Sigmoid colon (tissue), 3 donors: ENCODE results near the gene TSPAN16.

Experiments used
- POLR2A ChIP-seq, 2 donors: fragments of 450-650 bp; IDR thresholded peaks; one replicate each; pipeline ENCODE4 v1.6.1; 2016; ENCODE audit warnings: antibody characterized with exemption in 2 of 2, mild to moderate bottlenecking in 2 of 2, moderate library complexity in 2 of 2
- TF ChIP-seq, protein P1 (sequence below), 4 experiments: fragments of 450-650 bp in 3 of 4; fragments of 200-600 bp in 1 of 4; IDR thresholded peaks; one replicate each; pipeline ENCODE4 v1.5.1; 2016 to 2019; ENCODE audit warnings: antibody characterized with exemption in 4 of 4, mild to moderate bottlenecking in 3 of 4, moderate library complexity in 2 of 4

DNA sequence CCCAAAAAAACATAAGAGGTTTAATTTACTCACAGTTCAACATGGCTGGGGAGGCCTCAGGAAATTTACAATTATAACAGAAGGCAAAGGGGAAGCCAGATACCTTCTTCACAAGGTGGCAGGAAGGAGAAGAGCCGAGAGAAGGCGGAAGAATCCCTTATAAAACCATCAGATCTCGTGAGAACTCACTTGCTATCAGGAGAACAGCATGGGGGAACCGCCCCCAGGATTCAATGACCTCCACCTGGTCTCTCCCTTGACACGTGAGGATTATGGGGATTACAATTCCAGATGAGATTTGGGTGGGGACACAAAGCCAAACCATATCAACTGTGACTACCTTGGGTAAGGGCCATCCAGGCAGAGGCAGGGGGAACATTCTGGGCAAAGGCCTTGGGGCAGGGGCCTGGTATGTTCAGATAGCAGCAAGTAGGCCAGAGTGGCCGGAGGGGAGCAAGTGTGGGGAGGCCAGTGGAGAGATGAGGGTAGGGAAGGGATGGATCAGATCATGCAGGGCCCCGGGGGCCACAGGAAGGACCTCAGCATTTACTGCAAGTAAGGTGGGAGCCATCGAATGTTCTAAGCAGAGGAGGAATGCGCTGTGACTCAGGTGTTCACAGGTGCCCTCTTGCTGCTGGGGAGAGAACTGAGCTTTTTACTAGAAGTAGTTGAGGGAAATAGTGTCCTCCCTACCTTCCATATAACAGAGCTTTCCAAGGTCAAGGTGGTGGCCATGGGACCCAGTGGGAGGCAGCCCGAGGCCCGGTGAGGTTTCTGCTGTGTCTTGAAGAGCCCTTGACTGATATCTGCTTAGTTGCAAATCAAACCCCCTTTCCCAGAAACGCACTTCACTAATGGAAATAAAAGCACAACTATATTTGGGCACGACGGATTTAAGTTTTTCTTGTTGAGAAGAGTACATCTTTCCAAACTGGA is 25.5 kb downstream of the TSPAN16 start:
- TF ChIP-seq, protein P1, sequence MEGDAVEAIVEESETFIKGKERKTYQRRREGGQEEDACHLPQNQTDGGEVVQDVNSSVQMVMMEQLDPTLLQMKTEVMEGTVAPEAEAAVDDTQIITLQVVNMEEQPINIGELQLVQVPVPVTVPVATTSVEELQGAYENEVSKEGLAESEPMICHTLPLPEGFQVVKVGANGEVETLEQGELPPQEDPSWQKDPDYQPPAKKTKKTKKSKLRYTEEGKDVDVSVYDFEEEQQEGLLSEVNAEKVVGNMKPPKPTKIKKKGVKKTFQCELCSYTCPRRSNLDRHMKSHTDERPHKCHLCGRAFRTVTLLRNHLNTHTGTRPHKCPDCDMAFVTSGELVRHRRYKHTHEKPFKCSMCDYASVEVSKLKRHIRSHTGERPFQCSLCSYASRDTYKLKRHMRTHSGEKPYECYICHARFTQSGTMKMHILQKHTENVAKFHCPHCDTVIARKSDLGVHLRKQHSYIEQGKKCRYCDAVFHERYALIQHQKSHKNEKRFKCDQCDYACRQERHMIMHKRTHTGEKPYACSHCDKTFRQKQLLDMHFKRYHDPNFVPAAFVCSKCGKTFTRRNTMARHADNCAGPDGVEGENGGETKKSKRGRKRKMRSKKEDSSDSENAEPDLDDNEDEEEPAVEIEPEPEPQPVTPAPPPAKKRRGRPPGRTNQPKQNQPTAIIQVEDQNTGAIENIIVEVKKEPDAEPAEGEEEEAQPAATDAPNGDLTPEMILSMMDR (IDR thresholded peaks at IDR 0.05), result no peak
- no peak for TF ChIP-seq POLR2A (IDR thresholded peaks at IDR 0.05)
